ENCODE data around the gene SLC25A44.

The SLC25A44 gene

GRCh38 chr1:156193488-156194299 lies at the start of gene SLC25A44:
Gene SLC25A44 (plus strand): TSS chr1:156194104. CDS start chr1:156199848, 5,744 bp downstream.
- DNase-seq (ENCODE audit: low read depth) = peak; percentile 98

GRCh38 chr1:156144742-156145141 lies 49.2 kb upstream of the SLC25A44 start:
- no peak for DNase-seq (ENCODE audit: low read depth)

- DNase-seq (ENCODE audit: low read depth) = no peak
Observed at GRCh38 chr1:156145650-156146019, 48.3 kb upstream of the SLC25A44 start.

DNA sequence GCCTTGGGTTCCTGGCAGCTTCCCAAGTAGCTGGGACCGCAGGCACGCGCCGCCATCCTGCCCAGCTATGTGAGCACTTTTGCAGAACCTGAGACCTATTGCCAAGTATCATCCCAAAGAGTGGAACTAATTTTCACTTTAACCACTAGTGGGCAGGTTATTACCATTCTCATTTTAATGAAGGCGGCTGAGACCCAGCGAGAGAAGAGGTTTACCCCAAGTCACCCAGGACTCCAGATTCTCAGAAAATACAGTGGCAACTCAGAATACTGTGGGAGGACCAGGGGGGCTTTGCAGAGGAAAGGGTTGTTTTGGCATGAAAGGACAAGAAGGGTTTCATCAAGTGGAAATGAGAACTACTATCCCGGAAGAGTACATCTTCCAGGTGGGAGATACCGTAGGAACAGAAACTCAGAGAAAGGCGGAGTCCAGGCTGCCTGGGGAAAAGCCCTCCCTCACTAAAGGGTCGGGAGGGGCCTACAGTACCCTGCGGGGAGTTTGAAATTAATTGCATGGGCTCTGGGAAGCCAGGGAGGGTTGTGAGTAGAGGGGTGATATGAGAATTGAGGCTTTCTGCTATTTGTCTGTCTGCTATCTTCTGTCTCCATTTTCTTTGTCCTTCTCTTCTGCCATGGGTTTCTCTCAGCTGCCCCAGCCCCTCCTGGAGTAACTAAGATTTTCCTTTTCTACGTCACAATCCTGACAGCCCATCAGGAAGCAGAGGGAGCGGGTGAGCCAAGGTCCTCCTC lies 47.7 kb upstream of the SLC25A44 start:
- DNase-seq (ENCODE audit: low read depth) = peak; percentile 75

GRCh38 chr1:156146769-156147405 lies 47.0 kb upstream of the SLC25A44 start:
- DNase-seq (ENCODE audit: low read depth) = no peak

DNA sequence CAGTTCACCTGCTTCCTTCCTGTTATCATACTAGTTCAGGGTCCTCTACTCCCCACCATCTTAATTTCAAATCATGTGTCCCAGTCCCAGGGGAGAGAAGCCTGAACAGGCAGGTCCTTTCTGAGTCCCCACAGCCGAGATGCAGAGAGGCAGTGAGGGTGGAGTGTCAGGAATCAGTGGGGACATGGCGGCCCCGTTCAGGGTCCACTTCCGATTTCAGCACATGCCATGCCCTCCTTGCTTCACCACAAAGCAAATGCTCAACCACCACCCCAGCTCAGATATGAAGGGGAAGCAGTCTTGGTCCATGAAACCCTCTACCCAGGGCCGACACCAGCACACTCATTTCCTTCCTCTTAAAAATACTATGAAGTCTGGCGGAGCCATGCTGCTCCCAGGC lies 45.7 kb upstream of the SLC25A44 start:
- no peak for DNase-seq (ENCODE audit: low read depth)

DNA sequence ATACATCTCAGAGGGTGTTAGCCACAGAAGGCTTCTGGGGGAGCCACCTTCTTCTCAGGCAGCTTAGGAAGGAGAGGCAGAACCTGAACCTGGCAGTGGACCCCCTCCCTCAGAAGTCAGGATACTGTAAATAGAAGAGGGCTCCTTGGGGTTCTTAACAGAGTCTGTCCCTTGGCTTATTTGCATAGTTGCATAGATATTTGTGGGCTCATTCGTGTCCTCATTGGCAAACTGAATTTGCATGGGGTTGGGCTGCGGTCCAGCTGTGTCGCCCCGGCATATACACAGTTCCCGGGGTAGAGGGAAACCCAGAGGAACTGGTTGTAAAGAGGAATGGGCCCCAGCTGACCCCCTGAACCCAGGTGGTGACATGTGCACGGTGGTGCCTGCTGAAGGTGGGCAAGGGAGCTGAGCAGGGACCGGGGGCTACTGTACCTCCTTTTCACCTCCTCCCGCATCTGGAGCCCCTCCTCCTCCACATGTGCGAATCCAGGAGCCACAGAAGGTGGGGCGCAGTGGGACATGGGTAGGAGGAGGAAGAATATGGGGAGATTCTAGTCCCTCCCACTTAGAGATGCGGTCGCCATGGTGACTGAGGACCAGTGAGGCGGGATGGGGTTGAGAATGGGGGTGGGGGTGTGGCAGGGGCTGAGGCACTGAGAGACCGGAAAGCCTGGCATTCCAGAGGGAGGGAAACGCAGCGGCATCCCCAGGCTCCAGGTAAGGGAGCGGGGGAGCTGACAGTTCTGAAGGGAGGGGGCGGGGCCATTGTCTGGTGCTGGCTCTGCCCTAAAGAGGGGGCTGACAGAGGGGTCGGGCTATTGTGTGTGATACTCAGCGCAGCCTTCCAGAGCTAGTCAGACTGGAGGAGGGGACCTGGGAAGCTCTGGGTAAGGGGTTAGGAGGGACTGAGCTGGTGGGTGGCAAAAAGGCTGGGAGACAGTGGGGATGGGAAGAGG lies 44.3 kb upstream of the SLC25A44 start:
- DNase-seq (ENCODE audit: low read depth) = no peak

DNA sequence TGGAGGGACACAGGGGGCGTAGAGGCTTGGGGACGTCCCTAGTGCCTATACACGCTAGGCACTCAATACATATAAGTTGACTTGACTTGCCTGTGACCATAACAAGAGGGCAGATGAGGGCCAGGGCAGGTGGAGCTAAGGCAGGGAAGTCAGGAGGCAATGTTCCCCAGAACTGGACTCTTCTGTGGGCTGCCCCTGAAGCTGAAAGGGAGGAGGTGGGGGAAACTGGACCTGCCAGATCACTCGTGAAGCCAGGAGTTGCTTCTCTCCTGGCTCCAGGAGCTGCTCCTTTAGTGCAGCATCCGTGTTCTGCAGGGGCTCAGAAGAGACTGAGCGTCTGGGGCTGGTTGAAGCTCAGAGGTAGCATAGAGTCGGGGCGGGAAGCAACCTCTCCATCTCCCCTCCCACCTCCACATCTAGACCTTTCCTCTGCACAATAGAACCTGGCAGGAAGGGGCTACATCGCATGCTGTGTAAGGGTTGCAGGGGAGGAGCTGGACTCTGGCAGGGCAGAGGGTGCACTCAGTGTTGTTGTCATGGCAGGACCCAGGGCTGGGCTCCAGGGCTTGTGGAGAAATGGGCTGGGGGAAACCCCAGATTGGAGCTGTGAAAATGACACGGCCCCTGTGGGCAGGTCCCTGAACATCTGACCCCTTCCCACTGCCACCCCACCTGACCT lies 43.4 kb upstream of the SLC25A44 start:
- DNase-seq (ENCODE audit: low read depth) = no peak

DNA sequence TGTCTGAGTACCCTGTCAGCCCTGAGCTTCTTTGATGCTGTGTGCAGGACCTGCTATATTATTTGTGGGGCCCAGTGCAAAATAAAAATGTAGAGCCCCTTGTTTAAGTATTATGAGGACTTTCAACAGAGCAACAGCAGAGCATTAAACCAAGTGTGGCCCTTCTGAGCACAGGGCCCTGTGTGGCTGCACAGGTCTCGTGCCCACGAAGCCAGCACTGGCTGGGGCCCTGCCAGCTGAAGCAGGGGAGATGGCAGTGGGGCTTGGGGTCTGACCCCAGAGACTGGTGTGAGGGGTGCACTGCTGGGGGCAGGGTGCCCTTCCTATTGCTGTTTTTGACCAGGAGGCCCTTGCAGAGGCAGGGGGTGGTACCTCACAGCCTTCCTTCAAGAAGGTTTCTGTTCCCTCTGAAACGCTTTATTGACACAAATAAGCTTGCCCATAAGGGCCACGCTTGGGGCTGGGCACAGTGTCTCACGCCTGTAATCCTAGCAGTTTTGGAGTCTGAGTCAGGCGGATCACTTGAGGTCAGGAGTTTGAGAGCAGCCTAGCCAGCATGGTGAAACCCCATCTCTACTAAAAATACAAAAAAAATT lies 42.7 kb upstream of the SLC25A44 start:
- DNase-seq (ENCODE audit: low read depth) = no peak

DNA sequence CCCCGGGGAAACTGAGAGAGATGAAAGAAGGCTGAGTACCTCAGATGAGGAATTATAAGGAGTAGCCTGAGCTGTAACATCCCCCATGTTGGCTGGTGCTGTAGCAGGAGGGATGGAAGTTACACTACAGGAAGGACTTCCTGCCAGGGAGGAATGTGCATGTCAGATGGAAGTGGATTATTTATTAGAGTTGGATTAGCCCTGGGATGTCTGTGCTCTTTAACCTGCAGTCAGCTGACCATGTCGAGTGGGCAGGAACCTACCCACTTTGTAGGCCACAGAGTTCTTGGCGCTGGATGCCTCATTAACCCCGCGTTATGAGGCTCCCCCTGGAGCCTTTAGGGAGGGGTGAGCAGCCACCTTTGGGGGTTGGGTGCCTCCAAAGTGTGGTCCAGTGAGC lies 41.3 kb upstream of the SLC25A44 start:
- no peak for DNase-seq (ENCODE audit: low read depth)

GRCh38 chr1:156153362-156153761 lies 40.5 kb upstream of the SLC25A44 start, which contains the start of gene SEMA4A:
Gene SEMA4A (plus strand): TSS chr1:156153585. CDS start chr1:156154579, 994 bp downstream.
- DNase-seq (ENCODE audit: low read depth) = no peak

GRCh38 chr1:156154317-156154749 lies 39.6 kb upstream of the SLC25A44 start:
- DNase-seq (ENCODE audit: low read depth) = no peak

DNA sequence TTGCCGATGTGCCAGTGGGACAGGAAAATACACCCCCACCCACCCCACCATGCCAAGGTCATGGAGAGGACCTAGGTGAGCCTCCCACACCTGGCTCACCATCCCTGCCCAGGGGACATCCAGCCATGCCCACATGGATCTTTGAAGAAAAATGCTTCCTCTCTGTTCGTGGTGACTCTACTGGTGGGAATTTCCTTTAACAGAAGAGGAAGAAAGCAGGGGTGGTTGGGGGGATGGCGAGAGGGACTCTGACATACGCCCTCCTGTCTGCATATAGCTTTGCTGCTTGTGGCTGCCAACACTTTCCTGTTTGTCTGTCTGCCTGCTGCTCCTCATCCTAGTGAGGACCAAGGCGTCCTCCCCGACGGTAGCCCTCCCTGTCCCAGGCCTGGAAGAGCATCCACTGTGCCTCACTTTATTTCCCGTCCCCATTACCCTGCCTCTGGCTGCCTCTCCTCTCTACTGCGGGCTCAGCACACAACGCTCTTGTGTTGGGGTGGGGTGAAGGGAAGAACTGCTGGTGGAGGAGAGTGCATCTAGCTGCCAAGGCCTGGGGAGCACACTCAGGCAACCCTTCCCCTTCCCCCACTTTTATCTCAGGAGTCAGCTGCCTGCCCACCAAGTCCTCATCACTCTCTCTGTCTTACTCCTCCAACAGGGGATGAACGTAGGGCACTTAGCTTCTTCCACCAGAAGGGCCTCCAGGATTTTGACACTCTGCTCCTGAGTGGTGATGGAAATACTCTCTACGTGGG lies 38.0 kb upstream of the SLC25A44 start:
- DNase-seq (ENCODE audit: low read depth) = no peak

- no peak for DNase-seq (ENCODE audit: low read depth)
Observed at GRCh38 chr1:156157506-156157905, 36.4 kb upstream of the SLC25A44 start.

DNA sequence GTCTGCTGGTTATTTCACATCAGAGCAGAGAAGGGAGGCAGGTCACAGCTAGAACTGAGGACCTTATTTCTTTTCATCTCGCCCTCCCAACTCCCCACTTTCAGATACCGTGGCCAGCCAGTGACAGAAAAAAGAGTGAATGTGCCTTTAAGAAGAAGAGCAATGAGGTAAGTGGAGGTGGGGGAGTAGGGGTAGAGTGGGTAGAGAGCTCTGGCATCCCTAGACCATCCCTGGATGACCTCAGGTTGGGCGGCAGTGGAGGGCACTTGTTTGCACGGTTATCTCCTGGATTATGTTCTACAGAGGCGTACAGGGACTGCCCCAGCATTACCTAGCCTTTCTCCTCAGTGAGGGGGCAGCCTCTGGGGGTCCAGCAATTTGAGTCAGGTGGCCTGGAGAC lies 35.9 kb upstream of the SLC25A44 start:
- no peak for DNase-seq (ENCODE audit: low read depth)

DNA sequence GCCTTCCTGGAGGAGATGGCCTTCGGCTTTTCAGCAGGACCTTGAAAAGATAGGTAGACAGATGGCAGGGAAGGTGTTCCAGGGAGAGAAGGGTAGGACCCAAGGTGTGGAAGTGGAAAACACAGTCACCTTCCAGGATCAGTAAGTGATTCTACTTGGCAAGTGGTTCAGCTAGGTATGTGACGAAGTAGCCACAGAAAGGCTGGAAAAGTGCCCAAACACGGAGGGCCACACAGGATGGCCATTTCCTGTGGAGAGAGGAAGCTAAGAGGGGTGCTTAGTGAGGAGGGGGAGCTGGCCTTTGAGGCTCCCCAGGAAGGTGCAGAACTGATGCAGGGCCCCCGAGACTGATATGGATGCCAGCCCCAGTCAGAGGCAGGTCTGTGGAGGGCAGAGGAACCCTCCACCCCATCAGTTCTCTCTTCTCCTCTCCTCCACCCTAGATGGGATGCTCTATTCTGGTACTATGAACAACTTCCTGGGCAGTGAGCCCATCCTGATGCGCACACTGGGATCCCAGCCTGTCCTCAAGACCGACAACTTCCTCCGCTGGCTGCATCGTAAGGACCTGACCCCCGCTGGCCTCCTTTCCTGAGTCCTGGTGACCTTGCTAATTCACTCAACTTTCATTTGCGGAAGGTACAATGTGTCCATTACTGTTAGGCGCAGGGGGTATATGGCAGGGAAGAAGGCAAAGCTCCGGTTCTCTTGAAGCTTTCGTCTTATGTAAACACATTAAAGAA lies 33.7 kb upstream of the SLC25A44 start:
- DNase-seq (ENCODE audit: low read depth) = no peak

- no peak for DNase-seq (ENCODE audit: low read depth)
Observed at GRCh38 chr1:156160743-156161171, 33.1 kb upstream of the SLC25A44 start.

DNA sequence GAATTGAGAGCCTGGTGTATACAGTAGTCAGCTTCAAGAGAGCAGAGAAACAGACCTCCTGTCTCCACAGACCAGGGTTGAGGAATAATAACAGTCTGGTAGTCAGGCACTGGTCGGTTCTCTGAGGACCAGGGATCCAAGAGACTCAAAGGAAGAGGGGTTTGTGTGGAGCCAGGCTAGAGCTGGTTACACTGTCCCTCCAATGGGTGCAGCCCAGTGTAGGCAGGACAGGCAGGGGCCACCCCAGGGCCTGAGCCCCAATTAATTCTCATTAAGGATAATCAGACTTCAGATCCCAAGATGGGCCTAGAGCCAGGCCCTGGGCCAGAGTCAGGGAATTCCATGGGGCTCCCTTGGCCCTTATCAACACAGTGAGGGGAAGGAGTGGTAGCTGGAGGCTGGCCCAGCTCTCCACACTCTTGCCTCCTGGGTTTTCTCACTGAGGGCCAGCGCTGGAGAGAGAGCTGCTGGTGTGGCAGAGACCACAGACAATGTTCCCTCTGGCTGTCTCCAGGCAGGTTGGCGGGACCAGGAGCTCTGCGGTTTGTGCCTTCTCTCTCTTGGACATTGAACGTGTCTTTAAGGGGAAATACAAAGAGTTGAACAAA lies 31.4 kb upstream of the SLC25A44 start:
- no peak for DNase-seq (ENCODE audit: low read depth)

DNA sequence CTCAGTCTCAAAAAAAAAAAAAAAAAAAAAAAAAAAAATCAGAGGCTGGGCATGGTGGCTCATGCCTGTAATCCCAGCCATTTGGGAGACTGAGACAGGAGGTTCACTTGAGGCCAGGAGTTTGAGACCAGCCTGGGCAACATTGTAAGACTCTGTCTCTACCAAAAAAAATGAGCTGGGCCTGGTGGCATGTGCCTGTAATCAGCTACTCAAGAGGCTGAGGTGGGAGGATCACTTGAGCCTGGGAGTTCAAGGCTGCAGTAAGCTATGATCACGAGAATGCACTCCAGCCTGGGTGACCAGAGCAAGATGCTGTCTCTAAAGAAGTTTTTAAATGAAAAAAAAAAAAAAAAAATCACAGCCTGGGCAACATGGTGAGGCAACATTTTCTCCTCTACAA lies 30.2 kb upstream of the SLC25A44 start:
- DNase-seq (ENCODE audit: low read depth) = no peak
